Duodenal mucosa (tissue), 2 donors: Measurements from ENCODE around the gene CFAP58.

Source experiments
- H3K27ac ChIP-seq: one replicate; pipeline ENCODE4 v1.7.0; 2013; ENCODE audit warnings: low read depth, low read length
- H3K27me3 ChIP-seq, 2 donors: one replicate each; pipeline ENCODE4 v1.7.0; 2013; ENCODE audit warnings: low read length in 2 of 2, control low read depth in 1 of 2; ENCODE audit not compliant: insufficient read depth in 2 of 2, control insufficient read depth in 1 of 2
- H3K36me3 ChIP-seq, 2 donors: one replicate each; pipeline ENCODE4 v1.7.0; 2013; ENCODE audit warnings: low read length in 2 of 2, control low read depth in 1 of 2; ENCODE audit not compliant: insufficient read depth in 2 of 2, control insufficient read depth in 1 of 2
- H3K4me1 ChIP-seq, 2 donors: one replicate each; pipeline ENCODE4 v1.7.0; 2013; ENCODE audit warnings: low read length in 2 of 2, control low read depth in 1 of 2; ENCODE audit not compliant: insufficient read depth in 2 of 2, control insufficient read depth in 1 of 2
- H3K4me3 ChIP-seq, 2 donors: one replicate each; pipeline ENCODE4 v1.7.0; 2013; ENCODE audit warnings: low read length in 2 of 2, low read depth in 1 of 2
- H3K9ac ChIP-seq, 2 donors: one replicate each; pipeline ENCODE4 v1.7.0; 2013; ENCODE audit warnings: low read length in 2 of 2, low read depth in 1 of 2
- H3K9me3 ChIP-seq, 2 donors: one replicate each; pipeline ENCODE4 v1.7.0; 2013; ENCODE audit warnings: low read length in 2 of 2, control low read depth in 1 of 2; ENCODE audit not compliant: control insufficient read depth in 1 of 2

The CFAP58 gene

GRCh38 chr10:104328896-104329710 lies 24.5 kb upstream of the CFAP58 start:
- peak overlapping the region in 1 of 2 donors; percentile 24 for H3K9ac ChIP-seq
- H3K4me3 ChIP-seq, result peak overlapping the region; percentile 20 to 30
- peak overlapping the region; percentile 68 for H3K27ac ChIP-seq
- H3K9me3 ChIP-seq, result no peaks in the 10 kb centered on the region
- no peaks in the 10 kb centered on the region for H3K36me3 ChIP-seq
- no peaks in the 10 kb centered on the region for H3K27me3 ChIP-seq
- H3K4me1 ChIP-seq, result peaks cover 83 to 86% of the 10 kb centered on the region in 2 donors

GRCh38 chr10:104329735-104330134 lies 23.9 kb upstream of the CFAP58 start:
- Histone ChIP-seq H3K27ac (peak overlapping the region; percentile 28), H3K36me3 (no peaks in the 10 kb centered on the region), H3K9ac (peak overlapping the region in 1 of 2 donors; percentile 15), H3K4me1 (peaks cover 76 to 80% of the 10 kb centered on the region in 2 donors), H3K4me3 (peak overlapping the region in 1 of 2 donors; percentile 7), H3K27me3 (no peaks in the 10 kb centered on the region), H3K9me3 (no peaks in the 10 kb centered on the region)

DNA sequence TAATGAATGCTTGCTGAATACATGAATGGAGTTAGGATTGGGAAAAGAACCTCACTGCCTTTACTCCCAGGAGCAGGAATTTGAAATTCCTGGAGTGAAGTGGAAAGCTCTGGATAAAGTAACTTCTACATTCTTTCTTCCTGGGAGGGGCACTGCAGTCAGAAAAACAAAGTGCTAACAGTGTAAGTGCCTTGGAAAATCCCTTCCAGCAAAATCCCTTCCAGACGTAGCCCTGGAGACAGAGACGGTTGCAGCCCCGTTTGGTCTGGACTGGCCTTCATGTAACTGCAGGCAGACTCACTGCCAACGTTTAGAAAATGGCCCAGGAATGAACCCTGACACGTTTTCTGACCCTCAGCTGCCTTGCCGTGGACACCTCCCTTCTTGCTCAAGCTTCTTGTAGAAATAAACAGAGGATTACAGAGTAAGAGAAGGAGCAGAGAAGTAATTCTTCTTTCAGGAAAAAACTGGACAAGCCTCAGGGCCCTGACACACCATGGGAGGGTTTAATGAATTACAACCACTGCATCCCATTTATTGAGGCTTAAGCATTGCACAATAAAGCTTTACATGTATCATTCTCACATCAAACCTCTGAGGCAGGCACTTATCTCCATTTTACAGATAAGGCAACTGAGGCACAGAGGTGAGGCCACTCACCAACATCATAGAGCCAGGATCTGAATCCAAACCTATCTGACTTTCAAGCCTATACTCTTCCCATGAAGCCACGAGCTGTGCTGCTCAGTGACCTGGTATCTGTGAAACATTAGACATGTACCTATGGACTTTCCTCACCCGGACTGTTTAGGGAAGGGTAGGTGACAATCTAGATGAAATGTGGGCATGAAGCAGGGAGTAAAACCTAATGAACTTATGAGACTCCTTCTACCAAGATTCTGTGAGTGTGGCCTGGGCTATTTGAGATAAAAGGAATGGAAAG lies 23.2 kb upstream of the CFAP58 start:
- H3K9ac ChIP-seq, result peak overlapping the region; percentile 22 to 24
- H3K27ac ChIP-seq, result peak overlapping the region; percentile 70
- H3K27me3 ChIP-seq, result no peaks in the 10 kb centered on the region

GRCh38 chr10:104331208-104331838 lies 22.3 kb upstream of the CFAP58 start:
- Histone ChIP-seq H3K9ac (peak overlapping the region; percentile 22 to 24), H3K4me3 (peak overlapping the region; percentile 1 to 24), H3K27ac (peak overlapping the region; percentile 70), H3K36me3 (no peaks in the 10 kb centered on the region), H3K27me3 (no peaks in the 10 kb centered on the region), H3K4me1 (peaks cover 75 to 76% of the 10 kb centered on the region in 2 donors), H3K9me3 (no peaks in the 10 kb centered on the region)

More for the DNA sequence above, 23.2 kb upstream of the CFAP58 start:
- no peaks in the 10 kb centered on the region for H3K36me3 ChIP-seq
- peaks cover 76 to 79% of the 10 kb centered on the region in 2 donors for H3K4me1 ChIP-seq
- H3K4me3 ChIP-seq, result peak overlapping the region in 1 of 2 donors; percentile 24
- no peaks in the 10 kb centered on the region for H3K9me3 ChIP-seq

- Histone ChIP-seq H3K4me1 (peaks cover 67 to 77% of the 10 kb centered on the region in 2 donors), H3K27me3 (no peaks in the 10 kb centered on the region), H3K36me3 (no peaks in the 10 kb centered on the region), H3K9me3 (no peaks in the 10 kb centered on the region), H3K27ac (no peak overlapping the region), H3K9ac (no peak overlapping the region), H3K4me3 (no peak overlapping the region)
Measured at GRCh38 chr10:104332243-104333031, 21.2 kb upstream of the CFAP58 start.

DNA sequence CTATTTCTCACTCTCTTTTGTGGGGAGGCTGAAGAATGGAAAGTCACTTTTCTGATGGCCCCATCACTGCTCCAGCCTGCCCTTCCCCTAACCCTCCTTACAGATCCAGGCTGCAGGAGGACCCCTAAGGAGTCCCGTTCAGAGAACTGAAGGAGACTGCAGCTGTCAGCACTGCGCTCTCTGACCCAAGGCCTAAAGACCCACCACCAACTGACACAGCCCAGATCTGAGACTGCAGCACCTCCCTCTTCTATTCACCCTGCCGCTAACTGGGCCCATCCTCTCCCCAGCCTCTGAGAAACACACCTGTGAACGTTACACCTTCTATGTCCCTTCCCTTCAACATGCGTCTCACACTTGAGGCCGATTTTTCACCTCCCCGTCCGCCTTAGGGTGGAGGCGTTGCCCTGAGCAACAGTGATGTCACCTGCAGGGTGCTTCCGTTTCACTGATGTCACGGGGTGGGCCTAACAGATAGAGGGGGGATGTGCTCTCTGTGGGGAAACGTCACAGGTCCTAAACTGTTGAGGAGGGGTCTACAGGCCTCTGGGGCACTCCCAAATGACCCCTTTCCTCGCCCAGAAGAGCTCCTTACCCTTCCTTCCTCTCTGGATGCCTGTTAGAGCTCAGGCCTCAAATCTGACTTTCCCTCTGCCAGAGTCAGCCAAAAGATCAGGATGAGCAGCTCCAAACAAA lies 20.5 kb upstream of the CFAP58 start:
- H3K9ac ChIP-seq, result no peak overlapping the region

DNA sequence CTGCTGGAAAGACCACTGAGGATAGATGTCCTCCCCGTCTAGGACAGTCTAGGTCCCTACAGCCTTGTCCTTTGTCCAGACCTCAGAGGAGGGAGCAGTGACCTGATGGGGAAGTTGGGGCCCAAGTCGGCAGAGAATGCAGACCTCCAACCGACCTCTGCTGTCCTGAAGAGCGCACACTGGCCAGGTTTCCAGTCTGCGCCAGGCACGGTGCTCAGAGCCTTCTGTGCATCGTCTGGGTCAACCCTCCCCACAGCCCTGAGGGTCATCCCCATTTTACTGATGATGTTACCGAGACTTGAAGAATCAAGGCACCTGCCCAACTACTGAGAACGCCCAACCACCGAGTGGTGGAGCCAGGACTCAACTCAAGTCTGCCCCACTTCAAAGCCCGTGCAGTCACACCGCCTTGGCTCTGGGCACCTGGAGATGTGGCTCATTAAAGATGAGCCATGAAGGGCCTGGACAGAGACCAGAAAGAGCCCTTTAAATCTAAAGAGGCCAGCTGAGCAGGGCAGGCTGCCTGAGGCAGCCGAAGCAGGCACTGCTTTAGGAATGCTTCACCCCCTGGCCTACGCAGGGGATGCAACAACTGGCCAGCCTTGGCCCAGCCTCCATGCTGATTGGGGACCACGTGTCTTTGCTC lies 19.8 kb upstream of the CFAP58 start:
- H3K9ac ChIP-seq, result no peak overlapping the region
- no peak overlapping the region for H3K27ac ChIP-seq
- H3K9me3 ChIP-seq, result no peaks in the 10 kb centered on the region
- H3K27me3 ChIP-seq, result no peaks in the 10 kb centered on the region
- no peak overlapping the region for H3K4me3 ChIP-seq
- peaks cover 53 to 62% of the 10 kb centered on the region in 2 donors for H3K4me1 ChIP-seq
- H3K36me3 ChIP-seq, result no peaks in the 10 kb centered on the region

More for the DNA sequence above, 20.5 kb upstream of the CFAP58 start:
- no peak overlapping the region for H3K4me3 ChIP-seq
- no peak overlapping the region for H3K27ac ChIP-seq
- peaks cover 60 to 69% of the 10 kb centered on the region in 2 donors for H3K4me1 ChIP-seq
- H3K36me3 ChIP-seq, result no peaks in the 10 kb centered on the region
- no peaks in the 10 kb centered on the region for H3K27me3 ChIP-seq
- no peaks in the 10 kb centered on the region for H3K9me3 ChIP-seq

- Histone ChIP-seq H3K9ac (no peak overlapping the region), H3K27me3 (no peaks in the 10 kb centered on the region), H3K4me1 (peaks cover 46 to 62% of the 10 kb centered on the region in 2 donors), H3K4me3 (no peak overlapping the region), H3K36me3 (no peaks in the 10 kb centered on the region), H3K9me3 (no peaks in the 10 kb centered on the region), H3K27ac (no peak overlapping the region)
Measured at GRCh38 chr10:104334561-104334960, 19.1 kb upstream of the CFAP58 start.
